Measurements from ENCODE around the gene CRYZ.

DNA sequence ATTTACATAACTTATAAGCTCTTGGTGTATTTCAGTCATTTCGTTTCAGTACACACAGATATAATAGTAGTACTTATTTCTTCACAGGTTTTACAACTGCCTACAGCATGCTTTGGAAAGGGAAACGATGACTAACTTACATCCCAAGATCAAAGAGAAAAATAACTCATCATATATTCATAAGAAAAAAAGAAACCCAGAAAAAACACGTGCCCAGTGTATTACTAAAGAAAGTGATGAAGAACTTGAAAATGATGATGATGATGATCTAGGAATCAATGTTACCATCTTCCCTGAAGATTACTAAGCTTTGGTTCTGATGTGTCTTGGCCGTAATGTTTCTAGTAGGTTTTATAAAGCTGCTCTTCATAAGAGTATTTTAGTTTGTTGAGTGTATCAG, 31.0 kb upstream of the CRYZ start:
- no peak for TF ChIP-seq EZH2 (IDR thresholded peaks at IDR 0.05; ENCODE audit: low read length, unreplicated experiment)
- TF ChIP-seq, protein P1, sequence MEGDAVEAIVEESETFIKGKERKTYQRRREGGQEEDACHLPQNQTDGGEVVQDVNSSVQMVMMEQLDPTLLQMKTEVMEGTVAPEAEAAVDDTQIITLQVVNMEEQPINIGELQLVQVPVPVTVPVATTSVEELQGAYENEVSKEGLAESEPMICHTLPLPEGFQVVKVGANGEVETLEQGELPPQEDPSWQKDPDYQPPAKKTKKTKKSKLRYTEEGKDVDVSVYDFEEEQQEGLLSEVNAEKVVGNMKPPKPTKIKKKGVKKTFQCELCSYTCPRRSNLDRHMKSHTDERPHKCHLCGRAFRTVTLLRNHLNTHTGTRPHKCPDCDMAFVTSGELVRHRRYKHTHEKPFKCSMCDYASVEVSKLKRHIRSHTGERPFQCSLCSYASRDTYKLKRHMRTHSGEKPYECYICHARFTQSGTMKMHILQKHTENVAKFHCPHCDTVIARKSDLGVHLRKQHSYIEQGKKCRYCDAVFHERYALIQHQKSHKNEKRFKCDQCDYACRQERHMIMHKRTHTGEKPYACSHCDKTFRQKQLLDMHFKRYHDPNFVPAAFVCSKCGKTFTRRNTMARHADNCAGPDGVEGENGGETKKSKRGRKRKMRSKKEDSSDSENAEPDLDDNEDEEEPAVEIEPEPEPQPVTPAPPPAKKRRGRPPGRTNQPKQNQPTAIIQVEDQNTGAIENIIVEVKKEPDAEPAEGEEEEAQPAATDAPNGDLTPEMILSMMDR (conservative IDR thresholded peaks at IDR 0.05; ENCODE audit: low read depth, low read length): no peak
